Stimulated activated CD4-positive, alpha-beta T cell treated with anti-CD3 and anti-CD28 coated beads, TNF-alpha, amount 100 ng/mL, for 4 hours (primary cell): ENCODE results near the gene VTI1A.

ENCODE experiments used
- DNase-seq, 3 experiments: peaks; one replicate each; pipeline ENCODE4 v3.0.0-alpha.2; 2020; ENCODE audit warnings: low read depth in 3 of 3

The VTI1A gene

GRCh38 chr10:112507046-112507445 is 60.0 kb downstream of the VTI1A start:
- DNase-seq: no peak

- no peak for DNase-seq
Measured at GRCh38 chr10:112507988-112508387, 61.0 kb downstream of the VTI1A start.

GRCh38 chr10:112509558-112510291 is 62.7 kb downstream of the VTI1A start:
- DNase-seq: no peak

GRCh38 chr10:112510384-112510783 is 63.4 kb downstream of the VTI1A start:
- no peak for DNase-seq

GRCh38 chr10:112512294-112512693 is 65.3 kb downstream of the VTI1A start:
- no peak for DNase-seq

GRCh38 chr10:112515126-112515525 is 68.1 kb downstream of the VTI1A start:
- DNase-seq: no peak

- DNase-seq: no peak
Measured at GRCh38 chr10:112515852-112516251, 68.8 kb downstream of the VTI1A start.

- no peak for DNase-seq
Measured at GRCh38 chr10:112517451-112517862, 70.4 kb downstream of the VTI1A start.

- DNase-seq: no peak
Measured at GRCh38 chr10:112519133-112519761, 72.2 kb downstream of the VTI1A start.

- DNase-seq: no peak
Measured at GRCh38 chr10:112520914-112521313, 73.9 kb downstream of the VTI1A start.

- DNase-seq: no peak
Measured at GRCh38 chr10:112524641-112525040, 77.6 kb downstream of the VTI1A start.

- no peak for DNase-seq
Measured at GRCh38 chr10:112525200-112525599, 78.2 kb downstream of the VTI1A start.

GRCh38 chr10:112526139-112526538 is 79.1 kb downstream of the VTI1A start:
- DNase-seq: no peak

- DNase-seq: no peak
Measured at GRCh38 chr10:112526906-112527305, 79.9 kb downstream of the VTI1A start.

GRCh38 chr10:112528235-112528634 is 81.2 kb downstream of the VTI1A start:
- DNase-seq: no peak

- DNase-seq: no peak
Measured at GRCh38 chr10:112531421-112531820, 84.4 kb downstream of the VTI1A start.

GRCh38 chr10:112532189-112532588 is 85.2 kb downstream of the VTI1A start:
- DNase-seq: no peak

GRCh38 chr10:112532956-112533355 is 85.9 kb downstream of the VTI1A start:
- no peak for DNase-seq

GRCh38 chr10:112533916-112534315 is 86.9 kb downstream of the VTI1A start:
- no peak for DNase-seq

- no peak for DNase-seq
Measured at GRCh38 chr10:112535531-112535951, 88.5 kb downstream of the VTI1A start.

- no peak for DNase-seq
Measured at GRCh38 chr10:112536663-112537062, 89.6 kb downstream of the VTI1A start.

GRCh38 chr10:112538168-112538567 is 91.2 kb downstream of the VTI1A start:
- DNase-seq: no peak

- no peak for DNase-seq
Measured at GRCh38 chr10:112539340-112539739, 92.3 kb downstream of the VTI1A start.
